ENCODE measurements around the gene EDAR.

The EDAR gene

DNA sequence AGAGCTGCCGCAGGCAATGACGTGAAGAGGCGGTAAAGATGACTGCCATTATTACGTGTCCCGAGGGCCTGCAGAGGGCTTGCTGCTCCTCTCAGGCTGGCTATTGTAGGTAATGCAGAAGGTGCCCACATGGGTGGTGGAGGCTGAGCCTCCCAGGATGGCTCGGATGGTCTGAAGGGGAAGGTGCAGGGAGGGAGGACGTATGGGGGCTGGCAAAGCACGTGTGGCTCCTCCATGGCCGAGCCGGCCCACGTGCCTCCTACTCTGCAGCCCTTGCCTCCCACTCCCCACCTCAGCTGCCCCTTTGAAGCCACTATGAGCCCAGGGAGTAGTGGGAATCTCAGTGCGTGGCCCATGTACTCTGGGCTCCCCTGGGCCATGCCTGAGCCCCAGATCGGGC is 48.9 kb downstream of the EDAR start:
- DNase-seq (ENCODE audit: low read depth) = no peak

DNA sequence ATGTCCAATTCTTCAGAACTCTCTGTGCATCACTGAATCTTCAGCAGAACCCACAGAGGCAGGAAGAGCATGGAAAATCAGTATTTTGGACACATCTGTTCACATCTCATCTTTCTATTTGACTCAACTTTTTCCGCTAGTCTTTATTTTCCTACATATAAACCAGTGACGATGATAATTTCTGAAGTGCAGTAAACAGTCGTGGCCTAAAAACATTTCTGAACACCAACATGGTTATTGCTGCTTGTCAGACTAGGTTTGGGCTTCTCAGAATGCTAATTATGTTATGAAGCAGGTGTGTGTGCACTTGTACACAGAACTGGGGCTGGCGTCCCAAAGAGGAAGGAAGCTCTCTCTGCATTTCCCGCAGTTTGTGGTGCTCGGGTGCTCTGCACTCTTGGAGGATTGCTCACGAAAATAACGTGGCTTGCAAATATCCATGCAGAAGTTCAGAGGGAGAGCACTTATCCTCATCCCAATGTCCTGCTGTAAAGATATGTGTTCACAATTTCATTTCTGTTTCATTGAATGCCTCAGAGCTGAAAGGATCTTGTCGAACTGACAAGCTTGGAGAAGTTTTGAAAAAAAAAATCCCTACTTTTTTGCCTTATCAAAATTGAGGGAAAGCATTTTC is 50.8 kb downstream of the EDAR start:
- no peak for DNase-seq (ENCODE audit: low read depth)

GRCh38 chr2:108937367-108938017 is 51.5 kb downstream of the EDAR start:
- no peak for DNase-seq (ENCODE audit: low read depth)

DNA sequence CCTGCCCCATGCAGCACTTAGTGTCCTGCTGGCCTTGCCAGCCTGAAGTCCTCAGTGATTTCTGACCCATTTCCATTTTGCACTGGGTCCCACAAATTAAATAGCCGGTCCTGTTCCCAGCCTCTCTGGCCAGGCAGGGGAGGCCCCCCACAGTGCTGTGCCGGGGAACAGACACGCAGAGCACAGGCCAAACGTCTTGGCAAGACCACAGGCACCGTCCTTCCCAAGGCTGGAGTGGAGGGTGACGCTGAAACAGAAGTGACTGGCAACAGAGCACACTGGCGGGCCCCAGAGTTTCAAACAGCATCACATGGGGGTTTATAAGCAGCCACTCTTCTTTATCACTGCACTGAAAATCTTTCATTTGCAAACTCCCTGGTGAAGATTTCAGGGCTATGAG is 52.2 kb downstream of the EDAR start:
- no peak for DNase-seq (ENCODE audit: low read depth)

- no peak for DNase-seq (ENCODE audit: low read depth)
Observed at GRCh38 chr2:108936076-108936864, 52.8 kb downstream of the EDAR start.

DNA sequence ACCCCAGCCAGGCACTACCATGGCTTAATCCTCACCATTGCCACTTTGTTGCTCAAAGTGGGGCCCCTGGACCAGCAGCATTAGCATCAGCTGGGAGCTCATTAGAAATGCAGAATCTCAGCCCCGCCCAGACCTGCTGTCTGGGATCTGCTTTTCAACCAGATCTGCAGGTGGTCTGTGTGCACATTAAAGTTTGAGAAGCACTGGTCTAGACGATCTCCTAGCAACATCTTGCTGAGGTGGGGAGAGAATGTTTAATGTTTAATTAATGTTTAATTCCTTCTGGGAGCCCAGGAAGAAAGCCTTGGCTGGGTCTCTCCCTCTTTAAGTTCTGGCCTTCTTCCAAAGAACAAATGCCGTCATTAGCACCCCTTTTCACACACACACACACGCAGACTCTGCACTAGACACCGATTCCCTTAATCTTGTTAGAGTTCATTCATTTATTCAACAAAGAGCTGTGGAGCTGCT is 53.7 kb downstream of the EDAR start:
- DNase-seq (ENCODE audit: low read depth) = no peak

- DNase-seq (ENCODE audit: low read depth) = no peak
Observed at GRCh38 chr2:108934583-108935245, 54.3 kb downstream of the EDAR start.

DNA sequence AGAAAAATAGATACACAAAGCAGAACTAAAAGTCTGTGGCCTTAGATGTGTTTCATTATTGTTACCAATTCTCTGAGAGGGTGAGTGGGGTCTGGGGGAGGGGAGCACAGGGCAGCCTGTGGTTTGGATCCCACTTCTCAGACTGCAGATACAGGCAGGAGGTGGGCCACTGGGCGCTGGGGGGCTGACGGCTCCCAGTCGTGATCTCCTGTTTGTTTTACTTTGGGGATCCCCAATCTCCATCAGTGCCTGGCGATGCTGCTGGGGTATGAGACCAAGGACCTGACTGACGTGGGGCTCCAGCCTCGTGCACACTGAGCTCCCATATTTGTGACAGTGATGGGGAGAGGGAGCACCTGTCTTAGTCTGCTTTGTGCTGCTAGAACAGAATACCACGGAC is 54.9 kb downstream of the EDAR start:
- no peak for DNase-seq (ENCODE audit: low read depth)

DNA sequence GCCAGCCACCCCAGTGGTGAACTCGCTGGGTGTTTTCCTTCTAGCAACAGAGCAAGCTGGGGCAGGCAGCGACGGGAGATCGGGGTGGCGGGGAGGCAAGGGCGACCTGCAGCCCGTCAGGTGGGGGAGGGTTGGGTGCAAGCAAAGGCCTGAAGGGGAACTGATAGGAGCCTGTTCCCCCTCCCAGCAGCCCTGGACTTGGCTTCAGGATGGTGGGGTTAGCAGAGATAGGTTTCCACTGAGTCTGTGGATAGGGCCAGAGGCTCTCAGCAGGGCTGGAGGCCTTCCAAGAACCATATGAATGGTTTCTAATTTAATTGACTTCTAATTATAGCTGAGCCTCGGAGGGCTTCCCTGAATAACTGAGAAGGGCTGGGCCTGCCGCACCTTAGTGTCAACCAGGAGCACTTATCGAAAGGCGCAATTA is 55.3 kb downstream of the EDAR start:
- DNase-seq (ENCODE audit: low read depth) = no peak

- no peak for DNase-seq (ENCODE audit: low read depth)
Observed at GRCh38 chr2:108932736-108933332, 56.2 kb downstream of the EDAR start.

DNA sequence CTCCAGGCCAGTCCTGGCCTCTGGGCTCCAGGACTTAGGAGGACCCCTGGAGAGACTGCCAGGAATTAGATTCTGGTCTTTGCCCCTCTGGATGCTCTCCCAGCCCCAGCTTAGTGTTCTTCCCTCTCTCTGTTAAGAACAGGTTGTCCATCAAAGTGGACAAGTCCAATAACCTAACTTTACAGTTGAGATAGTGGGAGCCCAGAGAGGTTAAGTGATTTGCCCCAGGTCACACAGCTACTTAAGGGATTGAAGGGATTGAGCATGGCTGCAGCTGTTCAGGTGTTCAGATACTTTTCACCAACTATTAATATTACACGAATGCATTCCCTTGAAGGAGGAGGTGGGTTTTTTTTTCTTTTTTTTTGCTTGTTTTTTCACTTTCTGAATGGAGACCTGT is 57.6 kb downstream of the EDAR start:
- DNase-seq (ENCODE audit: low read depth) = no peak

GRCh38 chr2:108929807-108930425 is 59.1 kb downstream of the EDAR start:
- no peak for DNase-seq (ENCODE audit: low read depth)

DNA sequence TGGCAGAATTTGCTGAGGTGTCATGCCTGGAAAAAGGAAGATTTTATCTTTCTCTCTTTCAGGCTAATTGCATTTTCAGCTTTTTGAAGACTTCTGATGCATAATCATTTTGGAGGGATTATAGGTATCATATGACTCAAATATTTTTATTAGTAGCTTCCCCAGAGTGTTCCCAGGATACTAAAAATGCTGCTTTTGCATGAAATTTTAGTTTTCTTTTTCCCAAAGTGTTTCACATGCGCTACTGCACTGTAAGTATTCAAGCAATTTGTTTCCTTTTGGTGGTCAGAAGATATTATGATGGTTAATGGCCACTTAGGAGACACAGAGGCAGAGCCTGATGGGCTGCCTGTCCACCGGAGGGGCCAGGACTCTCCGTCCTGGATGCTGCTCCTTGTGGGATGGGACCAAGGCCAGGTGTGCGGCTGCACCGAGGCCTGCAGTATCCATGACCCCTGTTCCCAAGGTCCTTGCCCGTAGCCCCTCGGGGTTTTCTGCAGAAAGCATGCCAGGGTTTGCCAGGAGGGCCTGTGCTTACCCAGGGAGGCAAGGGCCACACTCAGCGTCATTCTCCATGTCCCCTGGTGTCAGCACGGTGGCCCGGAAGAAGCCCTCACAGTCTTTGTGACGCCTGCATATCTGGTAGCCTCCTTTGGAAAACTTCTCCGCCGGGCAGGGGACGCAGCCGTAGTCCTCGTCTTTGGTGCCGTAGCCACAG is 60.2 kb downstream of the EDAR start:
- no peak for DNase-seq (ENCODE audit: low read depth)

DNA sequence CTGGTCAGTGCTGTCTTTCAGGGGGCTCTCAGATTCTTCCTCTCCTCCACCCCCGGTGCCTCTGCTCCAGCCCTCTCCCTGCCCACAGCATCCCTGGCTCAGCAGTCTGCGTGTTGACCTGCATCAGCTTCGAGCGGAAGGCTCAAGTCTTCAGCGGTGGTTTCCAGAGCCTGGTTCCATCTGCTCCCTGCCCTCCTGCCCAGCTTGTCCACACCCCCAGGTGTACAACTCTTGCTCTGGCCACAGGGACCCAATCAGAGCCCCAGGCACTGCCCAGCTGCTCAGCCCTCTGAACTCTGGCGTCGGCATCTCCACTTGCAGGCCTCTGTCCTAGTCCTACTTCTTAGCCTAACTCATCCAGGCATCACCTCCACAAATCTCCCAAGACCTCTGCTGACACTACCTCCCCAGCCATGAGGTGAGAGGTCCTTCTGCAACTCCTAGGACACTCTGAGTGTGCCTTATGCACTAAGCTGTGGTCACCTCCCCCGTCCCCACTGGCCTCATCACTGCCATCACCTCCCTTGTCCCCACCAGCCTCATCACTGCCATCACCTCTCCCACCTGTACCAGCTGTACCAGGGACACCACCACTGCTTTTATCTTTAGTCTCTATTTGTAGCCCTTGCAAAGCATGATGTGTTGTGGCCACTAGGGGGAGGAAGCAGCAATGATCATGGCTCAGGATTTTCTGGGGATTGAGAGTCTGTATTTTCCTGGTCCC is 60.9 kb downstream of the EDAR start:
- peak; percentile 18 for DNase-seq (ENCODE audit: low read depth)

- no peak for DNase-seq (ENCODE audit: low read depth)
Observed at GRCh38 chr2:108927405-108927804, 61.6 kb downstream of the EDAR start.

- DNase-seq (ENCODE audit: low read depth) = no peak
Observed at GRCh38 chr2:108926561-108927380, 62.2 kb downstream of the EDAR start.

DNA sequence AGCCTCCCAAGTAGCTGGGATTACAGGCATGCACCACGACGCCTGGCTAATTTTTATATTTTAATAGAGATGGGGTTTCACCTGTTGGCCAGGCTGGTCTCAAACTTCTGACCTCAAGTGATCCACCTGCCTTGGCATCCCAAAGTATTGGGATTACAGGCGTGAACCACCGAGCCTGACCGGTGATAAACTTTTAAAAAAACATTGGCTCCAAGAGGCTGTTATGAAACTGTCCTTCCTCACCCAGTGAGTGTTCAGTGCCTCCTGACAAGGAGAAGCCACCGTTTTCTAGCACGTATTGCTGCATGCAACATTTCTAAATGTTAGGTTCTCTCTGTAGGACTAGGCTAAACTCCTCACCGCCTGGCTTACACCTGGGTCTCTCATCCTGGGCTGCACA is 63.3 kb downstream of the EDAR start:
- DNase-seq (ENCODE audit: low read depth) = no peak

- DNase-seq (ENCODE audit: low read depth) = no peak
Observed at GRCh38 chr2:108925286-108925685, 63.7 kb downstream of the EDAR start.

- no peak for DNase-seq (ENCODE audit: low read depth)
Observed at GRCh38 chr2:108924580-108925251, 64.3 kb downstream of the EDAR start.

All from non-pigmented ciliary epithelial cell (primary cell).